ENCODE measurements around the gene CLDN7.

CLDN7 gene

DNA sequence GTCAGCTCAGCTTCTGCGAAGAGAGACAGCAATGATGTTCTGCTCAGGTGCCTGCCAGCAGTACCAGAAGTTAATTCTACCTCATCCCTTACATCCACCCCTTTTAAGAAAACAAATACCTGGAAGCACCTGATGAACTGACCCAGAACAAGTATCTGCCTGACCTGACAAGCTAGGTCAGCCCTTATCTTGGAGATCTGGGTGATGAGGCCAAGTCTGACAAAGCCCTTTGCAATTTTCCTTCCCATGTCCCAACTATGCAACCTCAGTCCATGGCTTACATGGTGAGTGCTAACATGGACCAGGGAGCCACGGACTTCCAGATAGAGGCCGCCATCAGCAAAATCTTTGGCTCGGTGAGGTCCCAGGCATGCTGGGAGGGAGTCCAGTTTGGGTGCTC lies 38.9 kb downstream of the CLDN7 start:
- Histone ChIP-seq H3K27ac (ENCODE audit: low read depth, low read length, poor library complexity, severe bottlenecking) (no peak overlapping the region), H3K79me2 (ENCODE audit: insufficient read depth, low read length) (no peaks in the 10 kb centered on the region), H4K20me1 (ENCODE audit: insufficient read depth, low read length) (no peaks in the 10 kb centered on the region), H3K9ac (ENCODE audit: low read length) (no peak overlapping the region), H2AFZ (ENCODE audit: low read length) (no peak overlapping the region), H3K27me3 (ENCODE audit: insufficient read depth, low read length) (no peaks in the 10 kb centered on the region), H3K9me2 (ENCODE audit: low read depth, low read length) (no peaks in the 10 kb centered on the region), H3K4me2 (ENCODE audit: low read length) (no peak overlapping the region), H3K9me3 (ENCODE audit: low read length) (no peaks in the 10 kb centered on the region), H3K36me3 (ENCODE audit: insufficient read depth, low read length) (peaks cover 70% of the 10 kb centered on the region), H3K4me3 (ENCODE audit: low read depth, low read length, poor library complexity, severe bottlenecking) (no peak overlapping the region), H3K4me1 (ENCODE audit: insufficient read depth, low read length, severe bottlenecking) (peaks cover 16% of the 10 kb centered on the region), H3F3A (ENCODE audit: insufficient read depth, low read length) (no peaks in the 10 kb centered on the region; the same call in 1 of the 2 replicates)
- TF ChIP-seq EZH2 (IDR thresholded peaks at IDR 0.05; ENCODE audit: borderline replicate concordance, low read length), result no peak

DNA sequence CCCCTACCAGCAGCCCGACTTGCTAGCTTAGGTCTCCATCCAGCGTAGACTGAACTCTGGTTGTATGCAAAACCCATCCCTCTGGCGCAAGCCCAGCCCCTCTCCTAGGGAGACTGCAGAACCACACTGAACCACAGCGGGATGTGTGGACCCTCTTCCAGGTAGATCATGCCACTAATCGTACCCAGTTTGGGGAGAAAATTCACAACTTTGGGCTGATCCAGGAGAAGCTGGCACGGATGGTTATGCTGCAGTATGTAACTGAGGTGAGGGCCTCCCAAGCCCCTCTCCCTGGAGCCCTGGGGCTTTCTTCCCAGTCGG lies 39.3 kb downstream of the CLDN7 start:
- H3K27ac ChIP-seq (ENCODE audit: low read depth, low read length, poor library complexity, severe bottlenecking), result no peak overlapping the region
- H3K4me3 ChIP-seq (ENCODE audit: low read depth, low read length, poor library complexity, severe bottlenecking), result no peak overlapping the region
- H3K27me3 ChIP-seq (ENCODE audit: insufficient read depth, low read length), result no peaks in the 10 kb centered on the region
- TF ChIP-seq, protein P1, sequence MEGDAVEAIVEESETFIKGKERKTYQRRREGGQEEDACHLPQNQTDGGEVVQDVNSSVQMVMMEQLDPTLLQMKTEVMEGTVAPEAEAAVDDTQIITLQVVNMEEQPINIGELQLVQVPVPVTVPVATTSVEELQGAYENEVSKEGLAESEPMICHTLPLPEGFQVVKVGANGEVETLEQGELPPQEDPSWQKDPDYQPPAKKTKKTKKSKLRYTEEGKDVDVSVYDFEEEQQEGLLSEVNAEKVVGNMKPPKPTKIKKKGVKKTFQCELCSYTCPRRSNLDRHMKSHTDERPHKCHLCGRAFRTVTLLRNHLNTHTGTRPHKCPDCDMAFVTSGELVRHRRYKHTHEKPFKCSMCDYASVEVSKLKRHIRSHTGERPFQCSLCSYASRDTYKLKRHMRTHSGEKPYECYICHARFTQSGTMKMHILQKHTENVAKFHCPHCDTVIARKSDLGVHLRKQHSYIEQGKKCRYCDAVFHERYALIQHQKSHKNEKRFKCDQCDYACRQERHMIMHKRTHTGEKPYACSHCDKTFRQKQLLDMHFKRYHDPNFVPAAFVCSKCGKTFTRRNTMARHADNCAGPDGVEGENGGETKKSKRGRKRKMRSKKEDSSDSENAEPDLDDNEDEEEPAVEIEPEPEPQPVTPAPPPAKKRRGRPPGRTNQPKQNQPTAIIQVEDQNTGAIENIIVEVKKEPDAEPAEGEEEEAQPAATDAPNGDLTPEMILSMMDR (IDR thresholded peaks at IDR 0.05; ENCODE audit: low read length), result no peak
- TF ChIP-seq EZH2 (IDR thresholded peaks at IDR 0.05; ENCODE audit: borderline replicate concordance, low read length), result no peak
- no peaks in the 10 kb centered on the region; the same call in 1 of the 2 replicates for H3F3A ChIP-seq (ENCODE audit: insufficient read depth, low read length)
- H3K79me2 ChIP-seq (ENCODE audit: insufficient read depth, low read length), result no peaks in the 10 kb centered on the region
- H4K20me1 ChIP-seq (ENCODE audit: insufficient read depth, low read length), result no peaks in the 10 kb centered on the region
- H3K9ac ChIP-seq (ENCODE audit: low read length), result no peak overlapping the region
- no peaks in the 10 kb centered on the region for H3K9me3 ChIP-seq (ENCODE audit: low read length)
- H3K4me2 ChIP-seq (ENCODE audit: low read length), result no peak overlapping the region
- peaks cover 65% of the 10 kb centered on the region for H3K36me3 ChIP-seq (ENCODE audit: insufficient read depth, low read length)
- no peaks in the 10 kb centered on the region for H3K9me2 ChIP-seq (ENCODE audit: low read depth, low read length)
- H3K4me1 ChIP-seq (ENCODE audit: insufficient read depth, low read length, severe bottlenecking), result peaks cover 18% of the 10 kb centered on the region
- H2AFZ ChIP-seq (ENCODE audit: low read length), result no peak overlapping the region

DNA sequence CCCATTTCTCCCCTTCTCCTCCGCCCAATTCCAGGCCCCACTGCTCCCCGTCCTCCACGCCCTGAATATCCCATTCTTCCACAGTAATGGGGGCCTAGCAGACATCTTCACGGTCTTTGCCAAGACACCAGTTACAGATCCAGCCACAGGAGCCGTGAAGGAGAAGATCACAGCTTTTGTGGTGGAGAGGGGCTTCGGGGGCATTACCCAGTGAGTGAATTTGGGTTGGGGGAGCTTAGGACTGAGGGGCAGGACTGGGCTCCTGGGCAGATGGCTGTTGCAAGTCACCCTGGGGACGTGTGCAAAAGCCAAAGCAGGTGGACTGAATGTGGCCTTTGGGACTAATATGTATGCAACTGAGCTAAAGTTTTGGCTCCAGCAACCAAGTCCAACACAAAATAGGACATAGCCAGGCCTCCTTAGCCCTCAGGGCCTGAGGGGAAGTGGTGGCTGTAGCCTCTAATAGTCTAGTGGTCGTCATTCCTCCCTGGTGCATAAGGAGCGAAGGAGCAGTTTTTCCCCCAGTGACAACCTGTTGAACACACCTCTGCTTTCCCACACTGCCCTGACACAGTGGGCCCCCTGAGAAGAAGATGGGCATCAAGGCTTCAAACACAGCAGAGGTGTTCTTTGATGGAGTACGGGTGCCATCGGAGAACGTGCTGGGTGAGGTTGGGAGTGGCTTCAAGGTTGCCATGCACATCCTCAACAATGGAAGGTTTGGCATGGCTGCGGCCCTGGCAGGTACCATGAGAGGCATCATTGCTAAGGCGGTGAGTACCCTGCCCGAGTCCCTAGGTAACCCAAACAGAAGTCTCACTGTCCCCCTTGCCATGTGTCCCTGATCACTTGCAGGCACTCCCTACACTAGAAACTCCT lies 39.9 kb downstream of the CLDN7 start:
- TF ChIP-seq EZH2 (IDR thresholded peaks at IDR 0.05; ENCODE audit: borderline replicate concordance, low read length), result no peak
- TF ChIP-seq, protein P1 (IDR thresholded peaks at IDR 0.05; ENCODE audit: low read length), result no peak
- H3K9ac ChIP-seq (ENCODE audit: low read length), result no peak overlapping the region
- H3F3A ChIP-seq (ENCODE audit: insufficient read depth, low read length), result no peaks in the 10 kb centered on the region; the same call in 1 of the 2 replicates
- H3K4me3 ChIP-seq (ENCODE audit: low read depth, low read length, poor library complexity, severe bottlenecking), result no peak overlapping the region
- H3K4me1 ChIP-seq (ENCODE audit: insufficient read depth, low read length, severe bottlenecking), result peaks cover 21% of the 10 kb centered on the region
- no peaks in the 10 kb centered on the region for H3K79me2 ChIP-seq (ENCODE audit: insufficient read depth, low read length)
- H2AFZ ChIP-seq (ENCODE audit: low read length), result no peak overlapping the region
- peaks cover 59% of the 10 kb centered on the region for H3K36me3 ChIP-seq (ENCODE audit: insufficient read depth, low read length)
- H3K27me3 ChIP-seq (ENCODE audit: insufficient read depth, low read length), result no peaks in the 10 kb centered on the region
- H3K9me2 ChIP-seq (ENCODE audit: low read depth, low read length), result no peaks in the 10 kb centered on the region
- peak overlapping the region; percentile 44 for H3K27ac ChIP-seq (ENCODE audit: low read depth, low read length, poor library complexity, severe bottlenecking)
- no peaks in the 10 kb centered on the region for H4K20me1 ChIP-seq (ENCODE audit: insufficient read depth, low read length)
- no peak overlapping the region for H3K4me2 ChIP-seq (ENCODE audit: low read length)
- no peaks in the 10 kb centered on the region for H3K9me3 ChIP-seq (ENCODE audit: low read length)
